ENCODE results near the gene DGKI.

Gene DGKI

GRCh38 chr7:137590071-137590755 lies 256.6 kb downstream of the DGKI start:
- no peak for DNase-seq

GRCh38 chr7:137587326-137587725 lies 259.4 kb downstream of the DGKI start:
- no peak for DNase-seq

GRCh38 chr7:137585591-137585990 lies 261.2 kb downstream of the DGKI start:
- DNase-seq: no peak

- no peak for DNase-seq
These were observed 263.6 kb downstream of the DGKI start for GRCh38 chr7:137583172-137583571.

GRCh38 chr7:137579913-137580640 lies 266.7 kb downstream of the DGKI start:
- no peak for DNase-seq

- DNase-seq: no peak
These were observed 268.2 kb downstream of the DGKI start for GRCh38 chr7:137578541-137578940.

- DNase-seq: no peak
These were observed 269.6 kb downstream of the DGKI start for GRCh38 chr7:137577184-137577583.

- DNase-seq: no peak
These were observed 270.3 kb downstream of the DGKI start for GRCh38 chr7:137576481-137576880.

- DNase-seq: no peak
These were observed 272.0 kb downstream of the DGKI start for GRCh38 chr7:137574812-137575211.

- no peak for DNase-seq
These were observed 274.6 kb downstream of the DGKI start for GRCh38 chr7:137572056-137572784.

- DNase-seq: no peak
These were observed 282.1 kb downstream of the DGKI start for GRCh38 chr7:137564677-137565076.

GRCh38 chr7:137563981-137564380 lies 282.8 kb downstream of the DGKI start:
- DNase-seq: no peak

GRCh38 chr7:137547485-137547884 lies 299.3 kb downstream of the DGKI start:
- no peak for DNase-seq

- no peak for DNase-seq
These were observed 300.1 kb downstream of the DGKI start for GRCh38 chr7:137546671-137547070.

GRCh38 chr7:137546009-137546408 lies 300.8 kb downstream of the DGKI start:
- no peak for DNase-seq

GRCh38 chr7:137545059-137545716 lies 301.6 kb downstream of the DGKI start:
- DNase-seq: no peak

GRCh38 chr7:137544453-137545058 lies 302.2 kb downstream of the DGKI start:
- DNase-seq: no peak

GRCh38 chr7:137539111-137539715 lies 307.6 kb downstream of the DGKI start:
- no peak for DNase-seq

- no peak for DNase-seq
These were observed 308.4 kb downstream of the DGKI start for GRCh38 chr7:137538361-137538762.

GRCh38 chr7:137535579-137535978 lies 311.2 kb downstream of the DGKI start:
- no peak for DNase-seq

GRCh38 chr7:137531671-137532070 lies 315.1 kb downstream of the DGKI start:
- no peak for DNase-seq

- DNase-seq: no peak
These were observed 319.1 kb downstream of the DGKI start for GRCh38 chr7:137527634-137528033.
